HG03457 (cell line): ENCODE data around the gene PEX14.

Source experiments
- ATAC-seq: cut with Tn5 transposase; IDR thresholded peaks from one replicate; pipeline ENCODE4 v1.9.1; 2021; ENCODE audit warnings: moderate number of reproducible peaks; ENCODE audit not compliant: unreplicated experiment

Gene PEX14

DNA sequence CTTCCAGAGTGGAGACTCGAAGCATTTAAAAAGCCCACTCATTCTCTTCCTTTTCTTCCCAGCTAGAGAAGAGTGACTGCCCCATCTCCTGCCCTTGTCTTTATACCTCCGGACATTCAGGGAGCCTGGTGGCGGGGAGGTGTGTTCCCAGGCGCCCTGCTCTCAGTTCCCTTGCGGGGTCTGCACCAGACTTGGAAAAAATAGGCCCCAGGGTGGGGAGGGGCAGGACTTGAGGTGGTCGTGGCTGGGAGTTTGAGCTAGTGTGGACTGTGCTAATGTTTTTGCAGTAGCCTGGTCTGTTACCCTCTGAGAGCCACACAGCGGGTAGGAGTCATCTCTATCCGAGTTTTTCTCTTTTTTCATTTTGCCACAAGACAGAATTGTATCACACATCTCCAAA, 139.1 kb downstream of the PEX14 start:
- ATAC-seq: no peak

DNA sequence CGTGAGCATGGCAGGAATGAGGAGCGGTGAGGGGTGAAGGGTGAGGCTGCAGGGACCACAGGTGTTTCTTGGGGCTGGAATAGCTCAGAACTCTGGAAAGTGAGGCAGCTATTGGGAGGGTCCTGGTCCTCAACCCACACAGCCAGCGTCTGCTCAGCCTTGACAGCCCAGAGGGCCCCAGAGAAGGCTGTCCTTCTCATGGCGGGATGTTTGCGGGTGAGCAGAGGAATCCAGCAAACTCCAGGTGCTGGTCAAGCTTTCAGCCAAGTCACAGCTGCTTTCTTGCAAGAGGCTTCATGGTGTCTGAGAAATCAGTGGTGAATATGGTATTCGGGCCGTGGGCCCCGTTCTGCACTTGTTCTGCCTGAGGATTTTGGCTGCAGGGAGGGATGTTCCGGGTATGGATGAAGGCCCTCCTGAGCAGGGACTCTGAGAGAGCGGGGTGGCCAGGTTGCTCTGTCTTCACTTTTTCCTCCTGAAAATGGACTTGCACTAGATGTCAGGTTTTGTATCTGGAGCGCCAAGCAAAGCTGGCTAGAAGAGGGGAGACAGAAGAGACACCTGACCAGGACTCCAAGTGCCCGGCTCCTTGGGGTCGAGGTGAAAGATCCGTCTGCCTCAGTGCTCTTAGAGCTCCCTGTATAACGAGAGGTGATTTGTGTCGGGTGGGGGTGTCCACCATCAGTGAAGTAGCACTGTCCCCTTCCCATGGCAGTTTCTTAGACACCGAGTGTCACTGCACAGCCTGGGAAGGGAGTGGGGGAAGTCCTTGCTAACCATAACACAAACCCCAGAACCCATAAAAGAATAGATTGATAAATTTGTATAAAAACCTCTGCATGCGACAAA, 139.9 kb downstream of the PEX14 start:
- no peak for ATAC-seq

DNA sequence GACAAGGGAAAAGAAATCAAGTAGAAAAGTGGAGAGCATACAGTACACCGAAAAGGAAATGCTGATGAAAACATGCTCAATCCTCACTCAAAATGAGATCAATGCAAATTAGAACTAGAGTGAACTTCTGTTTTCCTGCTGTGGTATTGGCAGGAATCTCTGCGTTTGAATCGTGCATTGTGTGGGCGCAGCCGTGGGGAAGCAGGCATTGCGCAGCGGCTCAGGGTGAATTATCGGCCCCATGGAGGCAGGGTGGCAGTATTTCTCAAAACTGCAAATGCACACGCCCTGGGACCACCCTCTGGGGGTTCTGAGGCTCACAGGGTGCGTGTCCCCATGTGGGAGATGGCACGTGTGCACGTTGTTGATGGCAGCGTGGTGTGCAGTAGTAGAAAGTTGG, 140.6 kb downstream of the PEX14 start:
- no peak for ATAC-seq

DNA sequence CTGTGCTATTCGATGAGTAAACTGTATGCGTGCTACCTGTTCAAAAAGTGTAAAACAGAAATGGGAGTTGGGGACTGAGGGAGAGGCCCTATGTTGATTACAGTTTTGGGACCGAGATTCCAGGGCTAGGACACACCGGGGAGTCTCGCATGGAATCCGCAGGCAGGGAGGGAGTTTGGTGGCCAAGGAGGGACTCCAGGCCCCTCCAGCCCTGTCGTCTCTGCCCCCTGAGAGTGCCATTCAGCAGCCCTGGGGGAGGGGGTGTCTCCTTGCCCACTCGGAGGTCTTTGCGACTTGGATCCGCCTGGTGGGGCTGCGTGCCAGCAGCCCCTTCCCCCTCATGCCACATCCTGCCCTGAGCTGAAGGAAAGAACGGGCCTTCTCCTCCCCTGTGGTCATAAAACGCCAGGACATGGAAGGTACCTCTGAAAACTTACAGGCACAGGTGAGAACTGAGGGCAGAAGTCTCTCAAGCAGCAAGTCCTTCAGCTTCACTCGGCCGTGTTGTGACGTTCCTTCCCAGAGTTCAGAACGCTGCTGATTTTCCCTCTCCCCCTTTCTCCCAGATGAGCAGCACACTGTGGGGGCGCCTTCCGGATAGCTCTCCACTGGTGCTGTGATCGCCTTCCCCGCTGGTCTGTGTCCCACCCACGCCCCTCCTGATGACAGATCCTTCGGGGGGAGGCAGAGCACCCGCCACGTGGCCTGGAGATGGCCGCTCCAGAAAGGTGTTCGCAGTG, 141.4 kb downstream of the PEX14 start:
- ATAC-seq: no peak

DNA sequence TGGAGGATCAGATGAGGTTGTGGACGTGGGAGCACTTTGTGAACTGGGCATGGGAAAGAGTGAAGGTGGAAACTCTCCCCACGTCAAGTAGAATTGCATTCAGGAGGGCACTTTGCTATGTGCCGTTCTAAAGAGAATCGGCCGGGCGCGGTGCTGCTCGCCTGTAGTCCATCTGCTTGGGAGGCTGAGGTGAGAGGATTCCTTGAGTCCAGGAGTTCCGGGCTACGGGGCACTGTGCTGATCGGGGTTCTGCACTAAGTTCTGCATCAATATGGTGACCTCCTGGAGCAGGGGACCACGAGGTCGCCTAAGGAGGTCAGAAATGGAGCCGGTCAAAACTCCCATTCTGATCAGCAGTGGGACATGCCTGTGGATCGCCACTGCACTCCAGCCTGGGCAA, 141.9 kb downstream of the PEX14 start:
- no peak for ATAC-seq

DNA sequence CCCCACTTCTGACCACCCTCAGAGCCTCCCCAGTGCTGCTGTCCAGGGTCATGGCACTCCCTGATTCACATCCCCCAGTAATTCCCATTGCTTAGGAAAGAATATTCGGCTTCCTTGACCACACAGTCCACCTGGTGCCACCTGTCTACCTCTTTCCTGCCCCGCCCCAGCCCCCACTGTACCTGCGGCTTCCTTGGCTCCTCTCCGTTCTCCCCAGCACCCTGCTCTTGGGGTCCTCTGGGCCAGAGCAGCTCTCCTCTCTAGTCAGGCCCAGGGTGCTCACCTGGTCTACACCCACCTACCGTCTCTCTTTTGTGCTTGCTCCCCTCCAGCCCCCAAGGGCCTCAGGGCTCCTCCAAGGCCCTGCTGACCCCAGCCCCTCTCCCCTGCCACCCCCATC, 142.6 kb downstream of the PEX14 start:
- no peak for ATAC-seq

DNA sequence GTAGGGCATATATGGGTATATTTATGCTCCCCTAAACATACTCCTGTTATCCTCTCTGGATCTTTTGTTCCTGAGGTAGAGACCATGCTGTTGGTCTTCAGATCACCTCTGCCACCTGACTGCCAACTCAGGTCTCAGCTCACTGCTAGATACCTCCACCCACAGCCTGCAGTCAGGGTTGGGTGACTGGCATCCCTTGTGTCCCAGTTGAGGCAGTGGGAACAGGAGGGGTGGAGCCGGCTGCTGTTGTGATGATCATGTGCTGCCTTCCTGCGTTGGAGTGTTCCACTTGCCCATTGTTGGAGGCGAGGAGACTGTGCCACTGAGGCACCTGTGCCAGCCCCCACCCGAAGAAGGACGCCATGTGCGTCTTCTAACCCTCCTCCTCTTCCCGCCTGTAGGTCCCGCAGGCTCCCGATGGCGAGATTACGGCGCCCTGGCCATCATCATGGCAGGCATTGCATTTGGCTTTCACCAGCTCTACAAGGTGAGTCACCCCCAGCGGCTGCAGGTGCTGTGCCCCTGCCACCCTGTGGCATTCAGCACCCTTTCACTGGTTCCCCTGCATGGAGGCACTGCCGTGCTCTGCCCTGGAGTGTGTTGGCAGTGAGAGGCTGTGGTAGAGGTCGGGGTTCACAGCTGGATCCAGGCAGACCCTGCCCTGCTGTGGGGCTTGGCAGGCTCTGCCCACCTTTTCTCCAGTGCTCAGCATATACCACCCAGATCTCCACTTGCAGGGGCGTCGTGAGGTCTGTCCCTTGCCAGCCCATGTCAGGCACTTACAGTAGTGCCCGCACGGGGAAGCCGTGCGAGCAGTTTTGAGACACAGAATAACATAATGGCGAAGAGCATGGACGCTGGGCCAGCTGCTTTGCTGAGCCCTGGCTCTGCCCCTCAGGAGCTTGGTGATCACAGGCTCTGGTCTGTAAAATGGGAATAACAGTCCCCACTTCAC, 143.5 kb downstream of the PEX14 start:
- no peak for ATAC-seq

DNA sequence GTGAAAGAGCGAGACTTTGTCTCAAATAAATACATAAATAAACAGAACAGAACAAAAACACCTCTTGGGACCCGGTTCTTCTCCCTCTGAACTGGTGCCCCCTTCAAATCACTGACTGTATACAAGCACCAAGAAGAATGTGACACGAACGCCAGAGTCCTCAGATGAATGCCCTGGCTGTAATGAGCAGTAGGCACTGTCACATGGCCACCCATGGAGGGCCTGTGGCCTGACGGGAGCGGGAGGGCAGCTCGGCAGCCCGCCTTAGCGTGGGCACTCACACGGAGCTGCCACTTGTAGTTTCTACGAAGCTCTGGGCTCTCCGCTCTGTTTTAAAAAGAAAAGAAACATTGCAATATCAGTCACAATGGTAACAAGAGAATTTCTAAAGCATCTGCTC, 146.0 kb downstream of the PEX14 start:
- ATAC-seq: no peak

DNA sequence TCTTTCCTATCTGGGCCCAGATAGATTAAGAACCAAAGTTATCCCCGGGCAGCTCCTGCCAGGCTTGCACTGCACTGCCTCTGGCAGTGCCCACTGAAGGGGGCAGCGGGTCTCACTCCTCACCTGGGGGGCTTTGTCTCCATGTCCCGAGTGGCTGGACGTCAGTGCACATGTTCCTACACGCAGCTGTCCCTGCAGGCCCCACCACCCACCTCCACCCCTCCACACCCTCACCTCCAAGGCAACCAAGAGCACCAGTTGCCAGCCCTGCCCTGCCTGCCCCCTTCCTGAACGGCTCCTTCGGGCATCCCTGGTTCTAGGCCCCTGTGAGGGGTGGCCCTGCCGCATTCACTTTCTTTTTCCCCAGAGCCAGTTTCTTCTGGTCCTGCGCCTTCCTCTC, 147.2 kb downstream of the PEX14 start:
- no peak for ATAC-seq

DNA sequence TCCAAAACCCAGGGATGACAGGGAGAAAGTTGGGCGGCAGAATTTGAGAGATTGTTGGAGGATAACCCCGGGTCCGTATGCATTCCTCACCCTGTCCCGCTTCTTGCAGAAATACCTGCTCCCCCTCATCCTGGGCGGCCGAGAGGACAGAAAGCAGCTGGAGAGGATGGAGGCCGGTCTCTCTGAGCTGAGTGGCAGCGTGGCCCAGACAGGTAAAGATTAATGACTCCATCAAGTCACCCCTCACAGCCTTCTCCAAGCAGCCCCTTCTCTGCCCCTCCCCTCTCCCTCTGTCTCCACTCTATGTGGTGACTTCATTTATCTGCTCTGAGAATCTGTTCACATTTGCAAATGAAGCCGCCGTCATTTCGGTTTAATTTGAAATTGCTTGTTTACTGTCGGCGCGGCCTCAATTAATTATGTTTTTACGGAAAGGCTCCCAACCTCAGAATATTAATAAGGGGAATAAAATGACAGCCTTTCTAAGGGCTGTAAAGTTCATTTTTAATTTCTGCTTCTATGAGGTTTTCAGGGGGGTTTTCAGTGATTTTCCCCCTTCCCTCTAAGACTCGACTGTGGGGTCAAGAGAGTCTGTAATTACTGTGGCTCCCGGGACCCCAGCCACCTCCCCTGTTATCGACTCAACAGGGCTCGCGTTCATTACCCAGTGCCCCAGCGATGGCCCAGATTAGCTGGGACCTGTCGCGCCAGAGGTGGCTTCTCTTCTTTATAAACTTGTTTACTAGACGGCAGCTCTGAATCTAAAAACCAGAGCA, 148.3 kb downstream of the PEX14 start:
- no peak for ATAC-seq

DNA sequence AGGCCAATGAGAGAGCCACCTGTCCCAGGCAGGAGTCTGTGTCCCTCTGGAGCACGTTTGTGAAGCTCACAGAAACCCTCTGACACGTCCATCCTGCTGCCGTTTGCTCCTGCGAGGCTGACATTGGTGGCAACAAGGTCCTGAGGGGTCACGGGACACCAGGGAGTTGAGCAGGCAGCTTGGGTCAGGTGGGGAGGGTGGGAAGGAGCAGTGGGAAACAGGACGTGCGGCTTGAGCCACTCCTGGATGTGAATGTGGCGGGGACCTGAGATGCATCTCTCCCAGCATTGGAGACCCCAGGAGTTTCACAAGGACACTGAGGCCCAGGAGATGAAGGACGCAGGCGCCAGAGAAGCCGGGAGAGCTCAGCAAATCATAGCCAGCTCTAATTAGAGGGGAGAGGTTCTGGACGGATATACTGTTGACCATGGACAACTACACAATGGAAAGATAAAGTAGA, 149.0 kb downstream of the PEX14 start:
- ATAC-seq: no peak

DNA sequence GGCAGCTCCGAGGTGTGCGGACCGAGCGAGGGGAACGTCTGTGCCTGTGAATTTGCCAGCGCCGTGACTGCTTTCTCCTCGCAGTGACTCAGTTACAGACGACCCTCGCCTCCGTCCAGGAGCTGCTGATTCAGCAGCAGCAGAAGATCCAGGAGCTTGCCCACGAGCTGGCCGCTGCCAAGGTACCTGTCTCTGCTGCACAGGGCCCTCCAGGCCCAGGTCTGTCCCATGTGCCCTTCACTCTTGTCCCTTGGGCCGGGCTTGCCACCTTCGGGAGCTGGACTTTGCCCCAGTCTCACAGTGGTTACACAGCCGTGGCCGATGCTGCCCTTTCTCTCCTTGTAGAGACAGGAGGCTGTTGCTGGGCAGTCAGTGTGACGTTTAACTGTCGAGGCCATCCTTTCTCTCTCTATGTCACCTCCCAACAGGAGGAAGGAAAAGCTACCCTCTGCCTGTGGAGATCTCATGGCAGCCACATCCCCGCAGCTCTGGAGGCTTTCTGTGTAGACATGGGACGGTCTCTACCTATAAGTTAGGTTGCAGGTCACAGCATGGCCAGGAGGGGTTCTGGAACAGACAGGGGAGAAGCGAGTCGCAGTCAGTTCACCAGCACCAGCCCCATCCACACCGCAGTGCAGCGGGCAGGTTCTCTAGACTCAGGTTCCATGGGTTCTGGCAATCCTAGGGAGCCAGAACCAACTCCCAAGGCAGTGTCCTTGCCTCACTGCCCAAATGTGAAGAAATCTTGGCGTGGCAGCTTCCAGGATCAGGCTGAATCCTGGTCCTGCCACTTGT, 149.7 kb downstream of the PEX14 start:
- ATAC-seq: no peak

DNA sequence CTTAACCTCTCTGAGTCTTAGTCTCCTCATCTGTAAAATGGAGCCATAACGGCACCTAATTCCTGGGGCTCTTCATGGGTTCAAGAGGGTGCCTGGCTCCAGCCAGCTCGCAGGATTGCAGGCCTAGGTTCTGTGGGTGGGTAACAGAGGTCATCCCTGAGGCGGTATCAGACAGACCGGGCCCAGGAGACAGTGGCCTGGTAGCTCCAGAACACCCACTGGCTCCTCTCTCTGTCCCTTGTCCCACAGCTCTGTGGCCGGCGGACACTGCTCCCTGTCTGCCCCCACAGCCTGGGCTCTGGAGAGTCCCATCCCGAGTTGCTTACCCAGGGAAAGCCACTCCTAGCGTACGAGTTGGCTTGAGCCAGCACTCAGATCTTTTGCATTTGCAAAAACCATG, 150.3 kb downstream of the PEX14 start:
- ATAC-seq: no peak

DNA sequence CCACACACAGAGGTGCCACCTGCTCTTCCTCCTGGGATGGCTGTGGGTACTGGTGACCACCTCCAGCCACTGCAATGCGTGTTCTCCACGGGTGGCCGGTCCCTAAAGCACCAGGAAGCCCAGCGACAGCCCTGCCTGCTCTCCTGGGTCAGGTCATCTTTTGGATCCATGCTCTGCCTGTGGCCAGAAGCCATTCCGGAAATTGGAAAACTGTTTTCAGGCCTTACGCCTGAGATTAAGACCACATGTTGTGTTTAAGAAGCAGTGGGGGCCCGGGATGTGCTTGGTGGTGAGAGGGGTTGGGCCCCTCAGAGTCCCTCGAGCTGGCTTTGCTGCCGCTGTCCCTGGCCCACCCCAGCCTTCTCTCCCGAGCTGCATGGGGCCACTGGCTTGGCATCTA, 150.8 kb downstream of the PEX14 start:
- no peak for ATAC-seq

DNA sequence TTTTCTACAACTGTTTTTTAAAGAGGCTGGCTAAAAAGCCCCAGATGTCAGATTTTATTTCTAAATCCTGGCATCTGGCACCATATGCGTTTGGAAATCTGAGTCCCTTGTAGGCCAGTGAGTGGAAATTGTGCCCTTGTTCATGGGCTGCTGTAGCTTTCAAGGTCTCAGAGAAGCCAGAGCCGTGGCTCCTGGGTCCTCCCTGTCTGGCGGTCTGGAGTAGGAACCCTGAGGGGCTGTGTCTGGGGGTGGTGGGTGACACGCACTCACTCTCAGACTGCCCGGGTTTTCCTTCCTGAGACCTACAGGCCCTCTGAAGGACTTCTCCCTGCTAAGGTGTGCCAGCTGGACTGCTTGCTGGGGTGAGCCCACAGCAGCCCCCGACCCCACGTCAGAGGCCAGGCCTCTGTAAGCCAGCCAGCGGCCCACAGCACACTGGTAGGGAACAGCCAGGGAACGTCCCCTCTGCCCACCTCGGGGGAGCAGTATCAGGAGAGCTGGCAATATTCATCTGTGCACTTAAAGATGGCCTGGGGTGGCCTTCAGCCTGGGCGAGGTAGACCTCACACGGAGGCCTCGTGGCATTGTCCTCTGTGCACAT, 151.5 kb downstream of the PEX14 start:
- ATAC-seq: no peak

DNA sequence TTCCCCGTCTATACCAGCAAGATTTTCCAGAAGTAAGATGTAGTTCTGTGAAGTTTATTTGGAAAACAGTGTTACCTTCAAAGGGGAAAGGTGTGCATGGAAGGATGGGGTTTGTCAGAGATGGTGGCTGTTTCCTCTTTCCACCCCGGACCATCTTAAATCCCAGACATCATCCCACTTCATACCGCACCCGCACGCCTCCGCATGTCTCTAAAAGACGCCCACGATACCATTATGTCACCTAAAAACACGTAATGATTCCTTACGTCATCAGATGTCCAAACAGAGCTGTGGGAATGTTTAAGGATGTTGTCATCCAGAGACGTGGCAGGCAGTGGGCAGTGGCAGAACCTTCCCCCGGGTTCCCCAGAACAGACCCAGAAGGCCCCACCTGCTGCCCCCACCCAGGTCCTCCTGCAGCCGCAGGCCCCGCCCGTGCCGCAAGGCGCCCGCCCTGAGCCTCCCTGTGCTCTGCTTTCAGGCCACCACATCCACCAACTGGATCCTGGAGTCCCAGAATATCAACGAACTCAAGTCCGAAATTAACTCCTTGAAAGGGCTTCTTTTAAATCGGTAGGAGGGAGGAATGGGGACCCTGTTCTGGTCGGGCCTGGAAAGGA, 152.2 kb downstream of the PEX14 start:
- ATAC-seq: no peak

DNA sequence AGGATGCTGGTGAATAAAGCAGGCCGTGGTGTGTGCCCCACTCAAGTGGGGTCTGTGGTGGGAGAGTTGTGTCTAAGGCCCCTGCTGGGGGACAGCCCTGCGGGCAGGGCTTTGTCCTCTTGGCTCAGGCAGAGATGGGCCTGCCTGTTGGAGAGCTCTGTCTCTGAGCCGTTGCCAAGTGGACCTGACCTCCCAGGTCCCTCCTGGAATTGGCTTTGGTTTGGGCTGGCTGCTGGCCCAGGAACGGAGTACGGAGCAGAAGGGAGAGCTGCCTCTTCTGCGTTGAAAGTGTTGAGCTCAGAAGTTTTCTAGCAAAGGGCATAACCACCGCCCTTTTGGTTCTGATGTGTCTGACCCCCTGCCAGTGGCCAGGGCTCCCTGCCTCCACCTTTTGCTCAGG, 153.9 kb downstream of the PEX14 start:
- ATAC-seq: no peak

DNA sequence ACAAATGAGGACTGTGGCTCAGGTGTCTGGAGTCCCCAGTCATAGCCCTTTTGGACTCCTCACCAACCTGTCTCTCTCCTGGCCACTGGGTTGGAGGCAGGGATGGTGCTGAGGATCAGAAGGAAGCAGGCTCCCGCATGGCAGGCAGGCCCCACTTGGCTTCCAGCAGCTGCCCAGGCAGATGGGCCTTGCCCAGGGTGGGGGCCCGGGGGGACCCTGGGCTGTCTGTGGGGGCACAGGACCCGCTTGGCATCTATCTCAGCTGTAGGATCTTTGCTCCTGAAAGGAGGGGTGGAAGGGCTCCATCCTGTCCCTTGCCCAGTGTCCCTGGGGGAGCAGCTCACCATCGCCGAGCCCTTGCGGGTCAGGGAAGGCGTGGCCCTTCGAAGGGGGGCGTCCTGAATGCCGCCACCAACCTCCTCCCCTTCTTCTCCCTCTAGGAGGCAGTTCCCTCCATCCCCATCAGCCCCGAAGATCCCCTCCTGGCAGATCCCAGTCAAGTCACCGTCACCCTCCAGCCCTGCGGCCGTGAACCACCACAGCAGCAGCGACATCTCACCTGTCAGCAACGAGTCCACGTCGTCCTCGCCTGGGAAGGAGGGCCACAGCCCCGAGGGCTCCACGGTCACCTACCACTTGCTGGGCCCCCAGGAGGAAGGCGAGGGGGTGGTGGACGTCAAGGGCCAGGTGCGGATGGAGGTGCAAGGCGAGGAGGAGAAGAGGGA, 154.5 kb downstream of the PEX14 start:
- ATAC-seq: no peak
